Stimulated activated naive CD8-positive, alpha-beta T cell treated with anti-CD3 and anti-CD28 coated beads, Interleukin-15, Interleukin-2, amounts not matched to agents 100 U/mL and 50 U/mL, for 24 hours (primary cell): Measurements from ENCODE around the gene TEX19.

Experiments used
- ATAC-seq: fragments of 150-1000 bp; cut with Tn5 transposase; one replicate; pipeline ENCODE4 v1.10.0; 2021
- DNase-seq: peaks from one replicate; pipeline ENCODE4 v3.0.0; 2021

The TEX19 gene

GRCh38 chr17:82321947-82322466 is 37.0 kb upstream of the TEX19 start:
- no peak for DNase-seq
- no peak for ATAC-seq

- DNase-seq: no peak
- ATAC-seq: no peak
Measured at GRCh38 chr17:82322526-82323453, 36.3 kb upstream of the TEX19 start.

- DNase-seq (no peak), ATAC-seq (no peak)
Measured at GRCh38 chr17:82323514-82324234, 35.4 kb upstream of the TEX19 start.

- ATAC-seq: no peak
Measured at GRCh38 chr17:82324566-82325285, 34.3 kb upstream of the TEX19 start.

GRCh38 chr17:82325286-82326180 is 33.5 kb upstream of the TEX19 start:
- ATAC-seq: no peak
- no peak for DNase-seq

More at GRCh38 chr17:82324566-82325285, 34.3 kb upstream of the TEX19 start:
- DNase-seq: no peak

- ATAC-seq: no peak
- no peak for DNase-seq
Measured at GRCh38 chr17:82327289-82327688, 31.8 kb upstream of the TEX19 start.

GRCh38 chr17:82327757-82328140 is 31.3 kb upstream of the TEX19 start:
- ATAC-seq (no peak), DNase-seq (no peak)

GRCh38 chr17:82328141-82328993 is 30.7 kb upstream of the TEX19 start:
- ATAC-seq: no peak
- DNase-seq: no peak

GRCh38 chr17:82328994-82329507 is 30.0 kb upstream of the TEX19 start:
- no peak for DNase-seq
- ATAC-seq: no peak

- ATAC-seq: no peak
Measured at GRCh38 chr17:82329683-82330321, 29.2 kb upstream of the TEX19 start.

GRCh38 chr17:82330322-82331239 is 28.5 kb upstream of the TEX19 start:
- no peak for ATAC-seq
- DNase-seq: no peak

More at GRCh38 chr17:82329683-82330321, 29.2 kb upstream of the TEX19 start:
- DNase-seq: no peak

GRCh38 chr17:82331345-82331939 is 27.6 kb upstream of the TEX19 start:
- ATAC-seq (no peak), DNase-seq (no peak)

- DNase-seq (peak; percentile 37), ATAC-seq (no peak)
Measured at GRCh38 chr17:82332669-82333278, 26.3 kb upstream of the TEX19 start.

GRCh38 chr17:82333279-82334171 is 25.5 kb upstream of the TEX19 start, which contains the start of gene SECTM1:
Gene SECTM1, minus strand, starts transcription at chr17:82333766. Its CDS starts 6,526 bp downstream, at chr17:82327240.
- no peak for DNase-seq
- ATAC-seq: peak; percentile 24

GRCh38 chr17:82334204-82334621 is 24.8 kb upstream of the TEX19 start:
- DNase-seq (no peak), ATAC-seq (no peak)
